ENCODE measurements around the gene TRIP12.

Gene TRIP12

GRCh38 chr2:229738024-229738625 is 183.7 kb downstream of the TRIP12 start:
- DNase-seq (ENCODE audit: low read depth), result no peak
- no peak overlapping the region for H3K4me3 ChIP-seq (ENCODE audit: control insufficient read depth, low read depth, low read length)
- TF ChIP-seq CTCF (conservative IDR thresholded peaks at IDR 0.05; ENCODE audit: control insufficient read depth, insufficient read depth, low read depth, low read length), result no peak

GRCh38 chr2:229734410-229734809 is 187.4 kb downstream of the TRIP12 start:
- H3K4me3 ChIP-seq (ENCODE audit: control insufficient read depth, low read depth, low read length), result no peak overlapping the region
- TF ChIP-seq CTCF (conservative IDR thresholded peaks at IDR 0.05; ENCODE audit: control insufficient read depth, insufficient read depth, low read depth, low read length), result no peak
- no peak for DNase-seq (ENCODE audit: low read depth)

- no peak overlapping the region for H3K4me3 ChIP-seq (ENCODE audit: control insufficient read depth, low read depth, low read length)
- no peak for DNase-seq (ENCODE audit: low read depth)
- no peak for TF ChIP-seq CTCF (conservative IDR thresholded peaks at IDR 0.05; ENCODE audit: control insufficient read depth, insufficient read depth, low read depth, low read length)
Observed at GRCh38 chr2:229733611-229734245, 188.1 kb downstream of the TRIP12 start.

GRCh38 chr2:229732897-229733296 is 188.9 kb downstream of the TRIP12 start:
- no peak for TF ChIP-seq CTCF (conservative IDR thresholded peaks at IDR 0.05; ENCODE audit: control insufficient read depth, insufficient read depth, low read depth, low read length)
- DNase-seq (ENCODE audit: low read depth), result no peak
- no peak overlapping the region for H3K4me3 ChIP-seq (ENCODE audit: control insufficient read depth, low read depth, low read length)

- TF ChIP-seq CTCF (conservative IDR thresholded peaks at IDR 0.05; ENCODE audit: control insufficient read depth, insufficient read depth, low read depth, low read length), result no peak
- H3K4me3 ChIP-seq (ENCODE audit: control insufficient read depth, low read depth, low read length), result no peak overlapping the region
- DNase-seq (ENCODE audit: low read depth), result peak; percentile 94
Observed at GRCh38 chr2:229731916-229732315, 189.9 kb downstream of the TRIP12 start.

GRCh38 chr2:229731363-229731762 is 190.4 kb downstream of the TRIP12 start:
- TF ChIP-seq CTCF (conservative IDR thresholded peaks at IDR 0.05; ENCODE audit: control insufficient read depth, insufficient read depth, low read depth, low read length), result no peak
- no peak for DNase-seq (ENCODE audit: low read depth)
- H3K4me3 ChIP-seq (ENCODE audit: control insufficient read depth, low read depth, low read length), result no peak overlapping the region
